Caco-2 (cell line): ENCODE results near the gene INPP5E. TPM values are rescaled to one million over a fixed set of nuclear protein-coding genes. Genes with fewer than 3 reads are reported as not detected.

ENCODE experiments used
- BruUV-seq: library from RNA; stranded (reverse); fragments of 400-500 nt; replicated peaks from 2 replicates; lab custom pipeline; 2021; lab: Mats Ljungman, UMichigan
- CTCF ChIA-PET: fragments of 300-600 bp; sonication (Branson Sonifier 250); formaldehyde crosslinking; loops from one replicate; lab custom pipeline; 2022; ENCODE audit warnings: antibody characterized with exemption; lab: Charles Lee
- POLR2A ChIA-PET: fragments of 300-600 bp; sonication (Branson Sonifier 250); formaldehyde crosslinking; loops from one replicate; lab custom pipeline; 2022; ENCODE audit warnings: antibody characterized with exemption; lab: Charles Lee
- DNase-seq, 2 experiments: peaks; one replicate each; pipeline versions ENCODE4 v3.0.0 to v3.0.0-alpha.2; 2020 to 2022
- H3K27me3 ChIP-seq: replicated peaks from 2 replicates; pipeline ENCODE4 v1.6.0; 2011; ENCODE audit warnings: low read length; ENCODE audit not compliant: control insufficient read depth, insufficient read depth
- H3K36me3 ChIP-seq: 2 replicates; pipeline ENCODE4 v1.5.1; 2011; ENCODE audit warnings: low read length; ENCODE audit not compliant: control insufficient read depth, insufficient read depth
- H3K4me1 ChIP-seq: fragments of 250-450 bp; sonication (Bioruptor Pico); 2 replicates; pipeline ENCODE4 v1.5.1; 2020; ENCODE audit warnings: mild to moderate bottlenecking
- H3K4me3 ChIP-seq: 2 replicates; pipeline ENCODE4 v1.5.1; 2011; ENCODE audit warnings: low read depth, mild to moderate bottlenecking, control low read depth, low read length
- H3K9me3 ChIP-seq: fragments of 250-450 bp; sonication (Bioruptor Pico); 2 replicates; pipeline ENCODE4 v1.5.1; 2020; ENCODE audit warnings: mild to moderate bottlenecking, moderate library complexity
- H3K27ac Mint-ChIP-seq: one replicate; pipeline ENCODE4 v1.8.0; 2022; ENCODE audit warnings: mixed read lengths; ENCODE audit not compliant: unreplicated experiment
- H3K27me3 Mint-ChIP-seq: one replicate; pipeline ENCODE4 v1.8.0; 2022; ENCODE audit warnings: mixed read lengths; ENCODE audit not compliant: insufficient read depth, unreplicated experiment
- H3K36me3 Mint-ChIP-seq: one replicate; pipeline ENCODE4 v1.8.0; 2022; ENCODE audit warnings: mild to moderate bottlenecking, mixed read lengths; ENCODE audit not compliant: insufficient read depth, unreplicated experiment
- H3K4me1 Mint-ChIP-seq: one replicate; pipeline ENCODE4 v1.8.0; 2022; ENCODE audit warnings: low read depth, mixed read lengths; ENCODE audit not compliant: unreplicated experiment
- H3K4me3 Mint-ChIP-seq: one replicate; pipeline ENCODE4 v1.8.0; 2022; ENCODE audit warnings: mild to moderate bottlenecking, moderate library complexity, mixed read lengths; ENCODE audit not compliant: unreplicated experiment
- H3K9me3 Mint-ChIP-seq: one replicate; pipeline ENCODE4 v1.8.0; 2022; ENCODE audit warnings: mixed read lengths; ENCODE audit not compliant: unreplicated experiment
- CTCF ChIP-seq, 2 experiments: fragments of 200-600 bp in 1 of 2; IDR thresholded peaks; 1 replicate in 1 of 2; 2 replicates in 1 of 2; pipeline versions ENCODE4 v1.5.1 to v1.8.0; 2011 to 2022; ENCODE audit warnings: antibody characterized with exemption in 1 of 2, control low read depth in 1 of 2, inconsistent platforms in 1 of 2, low read depth in 1 of 2, low read length in 1 of 2, mild to moderate bottlenecking in 1 of 2, moderate library complexity in 1 of 2; ENCODE audit not compliant: insufficient read depth in 1 of 2, severe bottlenecking in 1 of 2, unreplicated experiment in 1 of 2
- intact Hi-C: fragments of 100-400 bp; cut with micrococcal nuclease; formaldehyde crosslinking; loops from one replicate; pipeline ENCODE4 v1.10.0; 2022; ENCODE audit not compliant: unreplicated experiment
- total RNA-seq: library from RNA; stranded (reverse); gene quantifications from 2 replicates; pipeline ENCODE4 v1.2.3, GENCODE V29; 2022

Gene INPP5E
- total RNA-seq, 1 experiment from 2014 or later: 18.6 TPM

- H3K4me1 ChIP-seq: no peaks in the 10 kb centered on the region
- H3K27me3 ChIP-seq: no peaks in the 10 kb centered on the region
- intact Hi-C loops: no loop called here
- Mint-ChIP-seq H3K9me3 (no peaks in the 10 kb centered on the region), H3K4me1 (no peaks in the 10 kb centered on the region), H3K36me3 (peaks cover 28% of the 10 kb centered on the region), H3K4me3 (no peak overlapping the region), H3K27ac (no peak overlapping the region), H3K27me3 (no peaks in the 10 kb centered on the region)
- no peak for DNase-seq
- TF ChIP-seq CTCF (IDR thresholded peaks at IDR 0.05; ENCODE audit: insufficient read depth in 1 of 2, low read depth in 1 of 2, low read length in 1 of 2, severe bottlenecking in 1 of 2, unreplicated experiment in 1 of 2): no peak
- no peaks in the 10 kb centered on the region for H3K9me3 ChIP-seq
- ChIA-PET CTCF (no interaction called here), POLR2A (no interaction called here)
- BruUV-seq: no TSS peak
- peaks cover 1% of the 10 kb centered on the region; the same call in 1 of the 2 replicates for H3K36me3 ChIP-seq
- H3K4me3 ChIP-seq: no peak overlapping the region
These were observed 60.7 kb downstream of the INPP5E start for GRCh38 chr9:136379003-136379287.

Other genes with a start within 250 kb of the INPP5E start
- gene LHX3, start 234.7 kb downstream of the INPP5E start, total RNA-seq: 1.1 and 1.2 TPM in 2 replicates
- 26.9 and 29.6 TPM in 2 replicates for gene QSOX2, start 194.0 kb downstream of the INPP5E start, total RNA-seq
- gene CCDC187, start 135.8 kb downstream of the INPP5E start, total RNA-seq: 0.09 and 0.11 TPM in 2 replicates
- gene GPSM1, start 112.3 kb downstream of the INPP5E start, total RNA-seq: 25.7 and 26.5 TPM in 2 replicates
- 27.1 and 29.1 TPM in 2 replicates for gene DNLZ, start 76.1 kb downstream of the INPP5E start, total RNA-seq
- 1.7 and 2.6 TPM in 2 replicates for gene CARD9, start 66.2 kb downstream of the INPP5E start, total RNA-seq
- 15.3 and 17.2 TPM in 2 replicates for gene SNAPC4, start 39.7 kb downstream of the INPP5E start, total RNA-seq
- gene ENTR1, start 29.2 kb downstream of the INPP5E start, total RNA-seq: 85.2 and 92.6 TPM in 2 replicates
- 89.9 and 91.5 TPM in 2 replicates for gene PMPCA, start 29.2 kb downstream of the INPP5E start, total RNA-seq
- gene SEC16A, start 43.2 kb upstream of the INPP5E start, total RNA-seq: 76.4 and 81.3 TPM in 2 replicates
- 5.5 and 6.3 TPM in 2 replicates for gene NOTCH1, start 106.2 kb upstream of the INPP5E start, total RNA-seq
- gene EGFL7, start 223.1 kb upstream of the INPP5E start, total RNA-seq: 30.2 and 30.4 TPM in 2 replicates
- 68.7 and 77.1 TPM in 2 replicates for gene AGPAT2, start 247.6 kb upstream of the INPP5E start, total RNA-seq